DOHH2 (cell line): Measurements from ENCODE around the gene SUMF1.

ENCODE experiments used
- H3F3A ChIP-seq: fragments of 200-600 bp; sonication (generic), shearing (Covaris generic); 2 replicates; pipeline ENCODE4 v1.6.0; 2016; ENCODE audit warnings: antibody characterized with exemption, mild to moderate bottlenecking; ENCODE audit not compliant: control insufficient read depth, insufficient read depth
- H3K27ac ChIP-seq: fragments of 200-600 bp; sonication (generic); 2 replicates; pipeline ENCODE4 v1.5.1; 2014; ENCODE audit warnings: low read depth, mild to moderate bottlenecking, low read length, moderate library complexity
- H3K27me3 ChIP-seq: fragments of 200-600 bp; sonication (generic); 2 replicates; pipeline ENCODE4 v1.6.1; 2014; ENCODE audit warnings: mild to moderate bottlenecking, low read length, mixed read lengths; ENCODE audit not compliant: control insufficient read depth
- H3K36me3 ChIP-seq: fragments of 200-600 bp; sonication (generic); 2 replicates; pipeline ENCODE4 v1.6.1; 2014; ENCODE audit warnings: mild to moderate bottlenecking, low read length, moderate library complexity, mixed read lengths; ENCODE audit not compliant: control insufficient read depth
- H3K4me1 ChIP-seq: fragments of 200-600 bp; sonication (generic); 2 replicates; pipeline ENCODE4 v1.6.1; 2014; ENCODE audit warnings: mild to moderate bottlenecking, low read length, mixed read lengths; ENCODE audit not compliant: control insufficient read depth
- H3K4me2 ChIP-seq: fragments of 200-600 bp; sonication (generic); 2 replicates; pipeline ENCODE4 v1.6.0; 2014; ENCODE audit warnings: mild to moderate bottlenecking, low read length, moderate library complexity
- H3K4me3 ChIP-seq: fragments of 200-600 bp; sonication (generic); 2 replicates; pipeline ENCODE4 v1.5.1; 2014; ENCODE audit warnings: mild to moderate bottlenecking, low read length, mixed read lengths
- H3K79me2 ChIP-seq: fragments of 200-600 bp; sonication (generic); 2 replicates; pipeline ENCODE4 v1.6.1; 2014; ENCODE audit warnings: mild to moderate bottlenecking, low read length, mixed read lengths; ENCODE audit not compliant: control insufficient read depth
- H3K9me2 ChIP-seq: fragments of 200-600 bp; sonication (generic); replicated peaks from 2 replicates; pipeline ENCODE4 v1.6.1; 2014; ENCODE audit warnings: mild to moderate bottlenecking, low read length, mixed read lengths; ENCODE audit not compliant: control insufficient read depth
- H3K9me3 ChIP-seq: fragments of 200-600 bp; sonication (generic); 2 replicates; pipeline ENCODE4 v1.6.1; 2014; ENCODE audit warnings: antibody characterized with exemption, low read length, mixed read lengths; ENCODE audit not compliant: control insufficient read depth, insufficient read depth
- H4K20me1 ChIP-seq: fragments of 200-600 bp; sonication (generic); 2 replicates; pipeline ENCODE4 v1.6.0; 2014; ENCODE audit warnings: low read depth, mild to moderate bottlenecking, antibody characterized with exemption, low read length, moderate library complexity; ENCODE audit not compliant: control insufficient read depth, insufficient read depth
- EZH2phosphoT487 ChIP-seq: fragments of 200-600 bp; sonication (generic); IDR thresholded peaks from 2 replicates; pipeline ENCODE4 v1.6.1; 2017; ENCODE audit warnings: borderline replicate concordance, mild to moderate bottlenecking, antibody characterized with exemption, low read length, moderate library complexity, mixed read lengths
- TF ChIP-seq, protein P1 (sequence below): fragments of 200-600 bp; sonication (generic); IDR thresholded peaks from one replicate; pipeline ENCODE4 v1.5.1; 2014; ENCODE audit warnings: antibody characterized with exemption, mild to moderate bottlenecking, low read depth, low read length; ENCODE audit not compliant: poor library complexity, severe bottlenecking

Gene SUMF1

DNA sequence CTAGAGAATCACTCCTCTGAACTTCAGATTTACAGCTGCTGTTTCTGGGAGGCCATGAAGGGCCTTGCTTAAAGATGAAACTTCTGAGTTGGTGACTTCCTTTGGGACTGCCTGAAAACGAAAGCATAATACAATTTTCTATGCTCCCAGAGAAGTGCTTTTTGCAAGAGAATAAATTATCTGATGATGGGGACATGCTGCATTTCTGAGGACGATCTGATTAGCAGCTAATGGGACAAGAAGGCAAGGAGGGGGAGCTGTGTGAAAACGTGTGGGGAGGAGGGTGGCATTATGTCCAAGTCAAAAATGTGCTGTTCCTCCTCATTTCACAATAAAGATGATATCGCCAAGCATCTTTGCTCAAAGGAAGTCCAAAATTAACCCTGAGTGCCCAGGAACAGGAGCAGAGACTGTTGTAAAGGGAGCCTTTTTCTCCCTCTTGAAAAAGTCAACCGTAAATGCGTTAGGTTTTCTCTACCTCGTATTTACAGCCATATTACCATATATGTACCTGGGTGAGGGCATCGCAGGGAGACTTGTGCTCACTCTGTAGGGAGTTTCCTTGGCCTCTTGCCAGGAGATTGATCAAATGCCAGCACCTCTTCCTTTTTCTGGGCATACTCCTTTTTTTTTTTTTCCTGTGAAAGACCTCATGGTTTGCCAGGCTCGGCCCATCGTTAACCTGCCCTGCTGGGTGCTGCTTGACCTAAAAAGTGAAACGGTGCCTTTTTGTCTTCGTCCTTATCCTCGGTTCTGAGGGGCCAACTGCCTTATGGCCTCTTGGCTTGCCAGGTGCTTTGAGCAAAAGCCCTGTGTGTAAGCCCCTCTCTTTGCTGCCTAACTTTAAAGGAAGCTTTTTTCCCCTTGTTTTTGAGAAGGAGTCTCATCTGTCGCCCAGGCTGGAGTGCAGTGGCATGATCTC, 37.5 kb upstream of the SUMF1 start:
- Histone ChIP-seq H3F3A (peaks cover 18% of the 10 kb centered on the region), H3K27me3 (no peaks in the 10 kb centered on the region), H3K4me3 (peak overlapping the region; percentile 66), H3K27ac (peak overlapping the region; percentile 80), H3K9me2 (no peaks in the 10 kb centered on the region), H3K36me3 (peaks cover 20% of the 10 kb centered on the region), H3K79me2 (peaks cover 54% of the 10 kb centered on the region), H3K9me3 (no peaks in the 10 kb centered on the region), H4K20me1 (no peaks in the 10 kb centered on the region), H3K4me2 (peak overlapping the region; percentile 92), H3K4me1 (peaks cover 79% of the 10 kb centered on the region)
- TF ChIP-seq, protein P1, sequence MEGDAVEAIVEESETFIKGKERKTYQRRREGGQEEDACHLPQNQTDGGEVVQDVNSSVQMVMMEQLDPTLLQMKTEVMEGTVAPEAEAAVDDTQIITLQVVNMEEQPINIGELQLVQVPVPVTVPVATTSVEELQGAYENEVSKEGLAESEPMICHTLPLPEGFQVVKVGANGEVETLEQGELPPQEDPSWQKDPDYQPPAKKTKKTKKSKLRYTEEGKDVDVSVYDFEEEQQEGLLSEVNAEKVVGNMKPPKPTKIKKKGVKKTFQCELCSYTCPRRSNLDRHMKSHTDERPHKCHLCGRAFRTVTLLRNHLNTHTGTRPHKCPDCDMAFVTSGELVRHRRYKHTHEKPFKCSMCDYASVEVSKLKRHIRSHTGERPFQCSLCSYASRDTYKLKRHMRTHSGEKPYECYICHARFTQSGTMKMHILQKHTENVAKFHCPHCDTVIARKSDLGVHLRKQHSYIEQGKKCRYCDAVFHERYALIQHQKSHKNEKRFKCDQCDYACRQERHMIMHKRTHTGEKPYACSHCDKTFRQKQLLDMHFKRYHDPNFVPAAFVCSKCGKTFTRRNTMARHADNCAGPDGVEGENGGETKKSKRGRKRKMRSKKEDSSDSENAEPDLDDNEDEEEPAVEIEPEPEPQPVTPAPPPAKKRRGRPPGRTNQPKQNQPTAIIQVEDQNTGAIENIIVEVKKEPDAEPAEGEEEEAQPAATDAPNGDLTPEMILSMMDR = no peak
- no peak for TF ChIP-seq EZH2phosphoT487

DNA sequence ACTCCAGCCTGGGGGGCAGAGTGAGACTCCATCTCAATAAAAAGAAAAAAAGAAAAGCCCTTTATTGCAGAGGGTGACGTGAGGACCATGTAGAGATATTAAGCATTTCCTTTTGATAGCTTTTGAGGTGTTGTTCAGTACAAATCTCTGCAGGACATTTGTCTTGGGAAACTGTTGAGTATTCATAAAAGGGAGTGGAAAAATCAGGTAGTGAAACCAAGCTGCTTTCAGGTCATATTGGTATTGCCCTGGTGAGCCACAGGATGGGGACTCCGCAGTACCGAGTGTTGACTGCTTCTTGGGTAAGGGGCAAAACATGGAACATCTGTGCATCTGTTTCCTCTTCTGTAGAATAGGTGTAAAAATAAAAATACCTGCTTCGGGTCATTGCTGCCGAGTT, 36.0 kb upstream of the SUMF1 start:
- Histone ChIP-seq H4K20me1 (no peaks in the 10 kb centered on the region), H3K4me1 (peaks cover 70% of the 10 kb centered on the region), H3K36me3 (peaks cover 18% of the 10 kb centered on the region), H3K4me2 (peak overlapping the region; percentile 92), H3K27me3 (no peaks in the 10 kb centered on the region), H3K79me2 (peaks cover 44% of the 10 kb centered on the region), H3K9me2 (no peaks in the 10 kb centered on the region), H3F3A (peaks cover 18% of the 10 kb centered on the region), H3K4me3 (peak overlapping the region; percentile 66), H3K27ac (peak overlapping the region; percentile 80), H3K9me3 (no peaks in the 10 kb centered on the region)
- TF ChIP-seq, protein P1 = no peak
- no peak for TF ChIP-seq EZH2phosphoT487

DNA sequence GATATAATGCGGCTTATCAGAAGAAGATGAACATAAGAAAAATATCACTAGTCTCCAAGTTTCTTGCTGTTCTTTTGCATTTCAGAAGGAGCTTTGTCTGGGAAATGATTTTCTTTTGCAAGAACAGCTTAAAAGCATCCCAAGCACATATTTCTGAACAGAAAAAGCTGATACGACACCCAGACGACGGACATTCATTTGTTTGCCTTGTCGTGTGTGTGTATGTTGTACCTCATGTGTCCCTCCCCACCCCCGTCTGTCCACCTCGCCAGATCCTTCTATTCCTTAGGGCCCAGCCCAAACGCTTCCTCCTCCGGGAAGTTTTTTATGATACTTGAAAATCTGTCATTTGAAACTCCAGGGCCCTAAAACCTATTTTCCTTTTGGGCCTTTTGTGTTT, 34.9 kb upstream of the SUMF1 start:
- Histone ChIP-seq H3K79me2 (peaks cover 36% of the 10 kb centered on the region), H3K9me3 (no peaks in the 10 kb centered on the region), H3K9me2 (no peaks in the 10 kb centered on the region), H3K4me3 (no peak overlapping the region), H3K4me1 (peaks cover 61% of the 10 kb centered on the region), H4K20me1 (no peaks in the 10 kb centered on the region), H3K27me3 (no peaks in the 10 kb centered on the region), H3K27ac (no peak overlapping the region), H3F3A (peaks cover 10% of the 10 kb centered on the region; the same call in 1 of the 2 replicates), H3K36me3 (peaks cover 25% of the 10 kb centered on the region), H3K4me2 (no peak overlapping the region)
- TF ChIP-seq, protein P1 = no peak
- no peak for TF ChIP-seq EZH2phosphoT487
